ENCODE results near the gene PRC1. TPM values are rescaled to one million over a fixed set of nuclear protein-coding genes. Genes with fewer than 3 reads are reported as not detected.

PRC1 gene
- total and polyA plus RNA-seq, 2 of the 13 experiments (the other 11 are each of a cell fraction or from before 2014, with no cell fraction given): 137 to 162 TPM

DNA sequence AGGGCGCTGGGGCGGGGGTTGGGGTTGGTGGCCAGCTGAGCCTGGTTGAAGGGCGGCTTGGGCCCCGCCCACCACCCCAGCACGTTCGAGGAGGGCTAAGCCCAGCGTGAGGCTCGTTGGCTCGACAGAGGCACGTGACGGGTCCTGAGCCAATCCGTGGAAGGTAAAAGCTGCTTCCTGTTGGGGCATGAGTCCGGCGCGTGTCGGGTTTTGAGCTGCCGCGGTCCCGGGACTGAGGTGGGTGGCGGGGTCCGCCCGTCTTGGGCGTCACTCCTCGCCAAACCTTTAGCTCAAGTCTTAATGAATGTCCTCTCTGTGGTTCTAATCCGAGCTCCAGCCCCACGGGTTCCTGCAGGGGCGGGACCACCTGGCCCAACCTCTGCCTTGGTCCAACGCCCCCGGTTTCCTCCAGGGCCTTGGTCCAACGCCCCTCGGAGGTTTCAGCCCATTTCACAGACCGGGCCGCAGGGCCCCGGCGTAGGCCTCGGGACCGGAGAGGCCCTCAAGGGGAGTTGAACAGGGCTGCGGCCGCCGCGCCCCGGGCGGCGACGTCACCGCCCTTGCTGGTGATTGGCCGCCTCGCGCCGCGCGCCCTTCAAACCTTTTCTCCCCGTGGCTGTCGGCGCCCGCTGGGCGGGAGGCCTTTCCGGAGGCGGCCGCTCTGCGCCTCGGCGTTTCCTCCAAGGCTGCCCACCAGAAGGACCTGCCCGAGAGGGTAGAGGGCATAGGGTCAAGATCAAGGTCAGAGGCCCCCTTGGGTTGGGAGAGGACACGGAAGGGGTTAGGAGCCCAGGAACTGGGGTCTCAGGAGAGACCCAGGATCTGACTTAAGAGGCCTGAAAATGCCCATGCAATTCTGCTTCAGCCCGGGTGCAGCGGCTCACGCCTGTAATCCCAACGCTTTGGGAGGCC lies 39.4 kb downstream of the PRC1 start, which contains the start of gene RCCD1 (continued):
- TF ChIP-seq, protein P1, sequence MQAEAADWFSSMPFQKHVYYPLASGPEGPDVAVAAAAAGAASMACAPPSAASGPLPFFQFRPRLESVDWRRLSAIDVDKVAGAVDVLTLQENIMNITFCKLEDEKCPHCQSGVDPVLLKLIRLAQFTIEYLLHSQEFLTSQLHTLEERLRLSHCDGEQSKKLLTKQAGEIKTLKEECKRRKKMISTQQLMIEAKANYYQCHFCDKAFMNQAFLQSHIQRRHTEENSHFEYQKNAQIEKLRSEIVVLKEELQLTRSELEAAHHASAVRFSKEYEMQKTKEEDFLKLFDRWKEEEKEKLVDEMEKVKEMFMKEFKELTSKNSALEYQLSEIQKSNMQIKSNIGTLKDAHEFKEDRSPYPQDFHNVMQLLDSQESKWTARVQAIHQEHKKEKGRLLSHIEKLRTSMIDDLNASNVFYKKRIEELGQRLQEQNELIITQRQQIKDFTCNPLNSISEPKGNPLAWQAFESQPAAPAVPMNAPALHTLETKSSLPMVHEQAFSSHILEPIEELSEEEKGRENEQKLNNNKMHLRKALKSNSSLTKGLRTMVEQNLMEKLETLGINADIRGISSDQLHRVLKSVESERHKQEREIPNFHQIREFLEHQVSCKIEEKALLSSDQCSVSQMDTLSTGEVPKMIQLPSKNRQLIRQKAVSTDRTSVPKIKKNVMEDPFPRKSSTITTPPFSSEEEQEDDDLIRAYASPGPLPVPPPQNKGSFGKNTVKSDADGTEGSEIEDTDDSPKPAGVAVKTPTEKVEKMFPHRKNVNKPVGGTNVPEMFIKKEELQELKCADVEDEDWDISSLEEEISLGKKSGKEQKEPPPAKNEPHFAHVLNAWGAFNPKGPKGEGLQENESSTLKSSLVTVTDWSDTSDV (CRISPR knock-in tag; IDR thresholded peaks at IDR 0.05): no peak
- peak; percentile 78 for TF ChIP-seq GATAD1 (CRISPR knock-in tag; IDR thresholded peaks at IDR 0.05)
- TF ChIP-seq, protein P2, sequence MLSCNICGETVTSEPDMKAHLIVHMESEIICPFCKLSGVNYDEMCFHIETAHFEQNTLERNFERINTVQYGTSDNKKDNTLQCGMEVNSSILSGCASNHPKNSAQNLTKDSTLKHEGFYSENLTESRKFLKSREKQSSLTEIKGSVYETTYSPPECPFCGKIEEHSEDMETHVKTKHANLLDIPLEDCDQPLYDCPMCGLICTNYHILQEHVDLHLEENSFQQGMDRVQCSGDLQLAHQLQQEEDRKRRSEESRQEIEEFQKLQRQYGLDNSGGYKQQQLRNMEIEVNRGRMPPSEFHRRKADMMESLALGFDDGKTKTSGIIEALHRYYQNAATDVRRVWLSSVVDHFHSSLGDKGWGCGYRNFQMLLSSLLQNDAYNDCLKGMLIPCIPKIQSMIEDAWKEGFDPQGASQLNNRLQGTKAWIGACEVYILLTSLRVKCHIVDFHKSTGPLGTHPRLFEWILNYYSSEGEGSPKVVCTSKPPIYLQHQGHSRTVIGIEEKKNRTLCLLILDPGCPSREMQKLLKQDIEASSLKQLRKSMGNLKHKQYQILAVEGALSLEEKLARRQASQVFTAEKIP (CRISPR knock-in tag; IDR thresholded peaks at IDR 0.05; ENCODE audit: borderline replicate concordance): no peak
- peak; percentile 96 for TF ChIP-seq SIN3B (IDR thresholded peaks at IDR 0.05; ENCODE audit: low read length)
- 0 out of 2 replicates have a peak, but pooled peaks have one; percentile 77 for TF ChIP-seq ZBTB42 (CRISPR knock-in tag; IDR thresholded peaks at IDR 0.05)
- TF ChIP-seq PTBP1 (IDR thresholded peaks at IDR 0.05; ENCODE audit: low read depth, low read length, poor library complexity, severe bottlenecking): no peak
- TF ChIP-seq SP2 (CRISPR knock-in tag; IDR thresholded peaks at IDR 0.05): peak; percentile 51
- 0 out of 2 replicates have a peak, but pooled peaks have one; percentile 47 for TF ChIP-seq BRCA1 (CRISPR knock-in tag; IDR thresholded peaks at IDR 0.05)
- no peak for TF ChIP-seq ATF5 (CRISPR knock-in tag; IDR thresholded peaks at IDR 0.05; ENCODE audit: low read depth)
- no peak for TF ChIP-seq ZNF484 (CRISPR knock-in tag; IDR thresholded peaks at IDR 0.05; ENCODE audit: borderline replicate concordance, low read depth)
- TF ChIP-seq PRPF4 (IDR thresholded peaks at IDR 0.05; ENCODE audit: low read depth, low read length, poor library complexity, severe bottlenecking): no peak
- no peak for TF ChIP-seq SRSF4 (IDR thresholded peaks at IDR 0.05; ENCODE audit: low read depth, low read length, poor library complexity, severe bottlenecking)
- TF ChIP-seq, protein P3, sequence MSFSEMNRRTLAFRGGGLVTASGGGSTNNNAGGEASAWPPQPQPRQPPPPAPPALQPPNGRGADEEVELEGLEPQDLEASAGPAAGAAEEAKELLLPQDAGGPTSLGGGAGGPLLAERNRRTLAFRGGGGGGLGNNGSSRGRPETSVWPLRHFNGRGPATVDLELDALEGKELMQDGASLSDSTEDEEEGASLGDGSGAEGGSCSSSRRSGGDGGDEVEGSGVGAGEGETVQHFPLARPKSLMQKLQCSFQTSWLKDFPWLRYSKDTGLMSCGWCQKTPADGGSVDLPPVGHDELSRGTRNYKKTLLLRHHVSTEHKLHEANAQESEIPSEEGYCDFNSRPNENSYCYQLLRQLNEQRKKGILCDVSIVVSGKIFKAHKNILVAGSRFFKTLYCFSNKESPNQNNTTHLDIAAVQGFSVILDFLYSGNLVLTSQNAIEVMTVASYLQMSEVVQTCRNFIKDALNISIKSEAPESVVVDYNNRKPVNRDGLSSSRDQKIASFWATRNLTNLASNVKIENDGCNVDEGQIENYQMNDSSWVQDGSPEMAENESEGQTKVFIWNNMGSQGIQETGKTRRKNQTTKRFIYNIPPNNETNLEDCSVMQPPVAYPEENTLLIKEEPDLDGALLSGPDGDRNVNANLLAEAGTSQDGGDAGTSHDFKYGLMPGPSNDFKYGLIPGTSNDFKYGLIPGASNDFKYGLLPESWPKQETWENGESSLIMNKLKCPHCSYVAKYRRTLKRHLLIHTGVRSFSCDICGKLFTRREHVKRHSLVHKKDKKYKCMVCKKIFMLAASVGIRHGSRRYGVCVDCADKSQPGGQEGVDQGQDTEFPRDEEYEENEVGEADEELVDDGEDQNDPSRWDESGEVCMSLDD (CRISPR knock-in tag; IDR thresholded peaks at IDR 0.05; ENCODE audit: borderline replicate concordance): 0 out of 2 replicates have a peak, but pooled peaks have one; percentile 66
- peak; percentile 59; the same call in 1 of the 2 replicates for TF ChIP-seq CREB1 (IDR thresholded peaks at IDR 0.05)
- TF ChIP-seq CREB1 (CRISPR knock-in tag; IDR thresholded peaks at IDR 0.05): 0 out of 2 replicates have a peak, but pooled peaks have one; percentile 14
- TF ChIP-seq THAP7 (CRISPR knock-in tag; IDR thresholded peaks at IDR 0.05): peak; percentile 92; the same call in 1 of the 2 replicates
- peak; percentile 96 for TF ChIP-seq FOXM1 (CRISPR knock-in tag; IDR thresholded peaks at IDR 0.05)
- TF ChIP-seq ADNP (CRISPR knock-in tag; IDR thresholded peaks at IDR 0.05): 0 out of 2 replicates have a peak, but pooled peaks have one; percentile 40
- no peak for TF ChIP-seq MAFG (CRISPR knock-in tag; IDR thresholded peaks at IDR 0.05)
- TF ChIP-seq TARDBP (CRISPR knock-in tag; IDR thresholded peaks at IDR 0.05): peak; percentile 23; the same call in 1 of the 2 replicates

All from HepG2 (cell line).